T-helper 2 cell treated with Interferon-gamma antibody and Interleukin-4, amounts not matched to agents 5 μg/mL and 100 μg/mL, for 36 hours (primary cell): ENCODE results near the gene CCDC51.
"Not testable (repeated sequence)": the region's sequence is repeated elsewhere in the genome, so short reads cannot be mapped to it uniquely, and the experiment has no call there.

Source experiments
- DNase-seq: peaks from one replicate; pipeline ENCODE4 v3.0.0; 2021; ENCODE audit warnings: low spot score
- H3K27ac Mint-ChIP-seq: one replicate; pipeline ENCODE4 v1.8.0; 2021; ENCODE audit warnings: mild to moderate bottlenecking, mixed read lengths
- H3K27me3 Mint-ChIP-seq: one replicate; pipeline ENCODE4 v1.8.0; 2021; ENCODE audit warnings: low read depth, mixed read lengths
- H3K36me3 Mint-ChIP-seq: one replicate; pipeline ENCODE4 v1.8.0; 2021; ENCODE audit warnings: low read depth, mixed read lengths
- H3K4me1 Mint-ChIP-seq: one replicate; pipeline ENCODE4 v1.8.0; 2021; ENCODE audit warnings: low read depth, mixed read lengths
- H3K4me3 Mint-ChIP-seq: one replicate; pipeline ENCODE4 v1.8.0; 2022; ENCODE audit warnings: mild to moderate bottlenecking, moderate library complexity, mixed read lengths
- H3K9me3 Mint-ChIP-seq: one replicate; pipeline ENCODE4 v1.8.0; 2021; ENCODE audit warnings: mixed read lengths

CCDC51 gene

GRCh38 chr3:48405971-48406370 lies 33.9 kb downstream of the CCDC51 start:
- Mint-ChIP-seq H3K27ac (no peak overlapping the region), H3K4me3 (no peak overlapping the region)

GRCh38 chr3:48405343-48405881 lies 34.5 kb downstream of the CCDC51 start:
- H3K9me3 Mint-ChIP-seq, result no peaks in the 10 kb centered on the region
- no peak for DNase-seq
- H3K36me3 Mint-ChIP-seq, result no peaks in the 10 kb centered on the region
- no peak overlapping the region for H3K27ac Mint-ChIP-seq
- H3K4me3 Mint-ChIP-seq, result no peak overlapping the region
- no peaks in the 10 kb centered on the region for H3K27me3 Mint-ChIP-seq
- H3K4me1 Mint-ChIP-seq, result no peaks in the 10 kb centered on the region

More at GRCh38 chr3:48405971-48406370, 33.9 kb downstream of the CCDC51 start:
- Mint-ChIP-seq H3K27me3 (no peaks in the 10 kb centered on the region), H3K4me1 (no peaks in the 10 kb centered on the region), H3K36me3 (no peaks in the 10 kb centered on the region), H3K9me3 (no peaks in the 10 kb centered on the region)
- DNase-seq, result no peak

- no peaks in the 10 kb centered on the region for H3K9me3 Mint-ChIP-seq
- H3K4me1 Mint-ChIP-seq, result no peaks in the 10 kb centered on the region
- no peaks in the 10 kb centered on the region for H3K27me3 Mint-ChIP-seq
- DNase-seq, result no peak
- H3K4me3 Mint-ChIP-seq, result no peak overlapping the region
- H3K27ac Mint-ChIP-seq, result no peak overlapping the region
- H3K36me3 Mint-ChIP-seq, result no peaks in the 10 kb centered on the region
Observed at GRCh38 chr3:48404440-48405342, 35.2 kb downstream of the CCDC51 start.

GRCh38 chr3:48403533-48404439 lies 36.1 kb downstream of the CCDC51 start:
- H3K4me3 Mint-ChIP-seq, result no peak overlapping the region
- no peaks in the 10 kb centered on the region for H3K4me1 Mint-ChIP-seq
- no peaks in the 10 kb centered on the region for H3K27me3 Mint-ChIP-seq
- no peaks in the 10 kb centered on the region for H3K36me3 Mint-ChIP-seq
- no peaks in the 10 kb centered on the region for H3K9me3 Mint-ChIP-seq
- H3K27ac Mint-ChIP-seq, result no peak overlapping the region
- no peak for DNase-seq

- Mint-ChIP-seq H3K27me3 (no peaks in the 10 kb centered on the region), H3K9me3 (no peaks in the 10 kb centered on the region), H3K36me3 (no peaks in the 10 kb centered on the region), H3K27ac (no peak overlapping the region), H3K4me3 (no peak overlapping the region), H3K4me1 (no peaks in the 10 kb centered on the region)
- no peak for DNase-seq
Observed at GRCh38 chr3:48402907-48403306, 37.0 kb downstream of the CCDC51 start.

- H3K4me3 Mint-ChIP-seq, result no peak overlapping the region
- H3K27ac Mint-ChIP-seq, result no peak overlapping the region
- no peaks in the 10 kb centered on the region for H3K9me3 Mint-ChIP-seq
- DNase-seq, result no peak
- no peaks in the 10 kb centered on the region for H3K36me3 Mint-ChIP-seq
- H3K4me1 Mint-ChIP-seq, result no peaks in the 10 kb centered on the region
- H3K27me3 Mint-ChIP-seq, result no peaks in the 10 kb centered on the region
Observed at GRCh38 chr3:48402281-48402732, 37.6 kb downstream of the CCDC51 start.

- not testable (repeated sequence) for DNase-seq, H3K9me3 Mint-ChIP-seq, H3K27me3 Mint-ChIP-seq, H3K4me1 Mint-ChIP-seq, H3K4me3 Mint-ChIP-seq, H3K27ac Mint-ChIP-seq, H3K36me3 Mint-ChIP-seq
Observed at GRCh38 chr3:48401434-48401901, 38.5 kb downstream of the CCDC51 start.

- peaks cover under 1% of the 10 kb centered on the region for H3K27me3 Mint-ChIP-seq
- H3K27ac Mint-ChIP-seq, result no peak overlapping the region
- no peak overlapping the region for H3K4me3 Mint-ChIP-seq
- no peaks in the 10 kb centered on the region for H3K9me3 Mint-ChIP-seq
- H3K4me1 Mint-ChIP-seq, result no peaks in the 10 kb centered on the region
- no peaks in the 10 kb centered on the region for H3K36me3 Mint-ChIP-seq
- DNase-seq, result peak; percentile 41
Observed at GRCh38 chr3:48400824-48401433, 39.0 kb downstream of the CCDC51 start.

GRCh38 chr3:48399387-48400172 lies 40.3 kb downstream of the CCDC51 start:
- no peaks in the 10 kb centered on the region for H3K9me3 Mint-ChIP-seq
- no peak for DNase-seq
- no peaks in the 10 kb centered on the region for H3K36me3 Mint-ChIP-seq
- H3K27ac Mint-ChIP-seq, result no peak overlapping the region
- H3K4me3 Mint-ChIP-seq, result no peak overlapping the region
- H3K4me1 Mint-ChIP-seq, result no peaks in the 10 kb centered on the region
- H3K27me3 Mint-ChIP-seq, result peaks cover 4% of the 10 kb centered on the region

- no peak for DNase-seq
- H3K9me3 Mint-ChIP-seq, result no peaks in the 10 kb centered on the region
- H3K4me3 Mint-ChIP-seq, result no peak overlapping the region
- H3K27me3 Mint-ChIP-seq, result peaks cover 4% of the 10 kb centered on the region
- no peaks in the 10 kb centered on the region for H3K4me1 Mint-ChIP-seq
- no peaks in the 10 kb centered on the region for H3K36me3 Mint-ChIP-seq
- H3K27ac Mint-ChIP-seq, result no peak overlapping the region
Observed at GRCh38 chr3:48398701-48399386, 41.1 kb downstream of the CCDC51 start.

- H3K36me3 Mint-ChIP-seq, result no peaks in the 10 kb centered on the region
- H3K9me3 Mint-ChIP-seq, result no peaks in the 10 kb centered on the region
- no peak overlapping the region for H3K27ac Mint-ChIP-seq
- no peaks in the 10 kb centered on the region for H3K4me1 Mint-ChIP-seq
- no peak for DNase-seq
- peaks cover 4% of the 10 kb centered on the region for H3K27me3 Mint-ChIP-seq
- H3K4me3 Mint-ChIP-seq, result no peak overlapping the region
Observed at GRCh38 chr3:48397767-48398681, 41.9 kb downstream of the CCDC51 start.

- Mint-ChIP-seq H3K4me3 (no peak overlapping the region), H3K27ac (no peak overlapping the region), H3K9me3 (no peaks in the 10 kb centered on the region), H3K27me3 (peaks cover 15% of the 10 kb centered on the region), H3K4me1 (no peaks in the 10 kb centered on the region), H3K36me3 (no peaks in the 10 kb centered on the region)
- no peak for DNase-seq
Observed at GRCh38 chr3:48395714-48396113, 44.2 kb downstream of the CCDC51 start.
